Liver (tissue), 3 donors: ENCODE results near the gene C10orf53.

ENCODE experiments used
- ATF3 ChIP-seq: IDR thresholded peaks from 2 replicates; pipeline ENCODE4 v1.6.1; 2016; ENCODE audit warnings: antibody characterized with exemption
- CTCF ChIP-seq: fragments of 150-350 bp; IDR thresholded peaks from 2 replicates; pipeline ENCODE4 v1.5.1; 2017; ENCODE audit warnings: improper control_type of control experiment, low read depth, low read length; ENCODE audit not compliant: missing input control
- EGR1 ChIP-seq, 2 donors: IDR thresholded peaks; 2 replicates each; pipeline ENCODE4 v1.6.1; 2016 to 2018; ENCODE audit warnings: antibody characterized with exemption in 2 of 2, low read depth in 2 of 2
- FOXA2 ChIP-seq: IDR thresholded peaks from 2 replicates; pipeline ENCODE4 v1.6.1; 2016; ENCODE audit warnings: antibody characterized with exemption
- HNF4A ChIP-seq, 2 donors: conservative IDR thresholded peaks; 2 replicates each; pipeline ENCODE4 v1.6.1; 2016; ENCODE audit warnings: antibody characterized with exemption in 2 of 2, mild to moderate bottlenecking in 2 of 2
- HNF4G ChIP-seq: IDR thresholded peaks from 2 replicates; pipeline ENCODE4 v1.6.1; 2016; ENCODE audit warnings: antibody characterized with exemption
- RAD21 ChIP-seq, 2 donors: IDR thresholded peaks; 2 replicates each; pipeline ENCODE4 v1.6.1; 2016; ENCODE audit warnings: antibody characterized with exemption in 2 of 2, mild to moderate bottlenecking in 2 of 2
- REST ChIP-seq: IDR thresholded peaks from 2 replicates; pipeline ENCODE4 v1.6.1; 2016; ENCODE audit warnings: antibody characterized with exemption, mild to moderate bottlenecking
- SP1 ChIP-seq: IDR thresholded peaks from 2 replicates; pipeline ENCODE4 v1.6.1; 2018; ENCODE audit warnings: antibody characterized with exemption, mild to moderate bottlenecking
- TAF1 ChIP-seq: conservative IDR thresholded peaks from 2 replicates; pipeline ENCODE4 v1.6.1; 2016; ENCODE audit warnings: antibody characterized with exemption, mild to moderate bottlenecking
- YY1 ChIP-seq: IDR thresholded peaks from 2 replicates; pipeline ENCODE4 v1.6.1; 2016; ENCODE audit warnings: antibody characterized with exemption, mild to moderate bottlenecking
- ZBTB33 ChIP-seq: IDR thresholded peaks from 2 replicates; pipeline ENCODE4 v1.6.1; 2016; ENCODE audit warnings: antibody characterized with exemption
- donor health status: healthy.
- donor health status: healthy.

GRCh38 chr10:49649294-49649693 lies 30.2 kb upstream of the C10orf53 start:
- TF ChIP-seq FOXA2, result no peak
- no peak for TF ChIP-seq TAF1
- no peak for TF ChIP-seq CTCF
- no peak for TF ChIP-seq ZBTB33
- TF ChIP-seq EGR1 (IDR thresholded peaks at IDR 0.05; ENCODE audit: low read depth in 2 of 2), result no peak
- TF ChIP-seq REST, result no peak
- no peak for TF ChIP-seq ATF3
- TF ChIP-seq HNF4A (conservative IDR thresholded peaks at IDR 0.05), result no peak
- no peak for TF ChIP-seq YY1
- no peak for TF ChIP-seq RAD21 (IDR thresholded peaks at IDR 0.05)
- no peak for TF ChIP-seq HNF4G
- no peak for TF ChIP-seq SP1
